Neural cell (in vitro differentiated cells): ENCODE data around the gene PTPRN2. TPM values are rescaled to one million over a fixed set of nuclear protein-coding genes. Genes with fewer than 3 reads are reported as not detected.

Experiments used
- H2AFZ ChIP-seq: fragments of 200-600, 300-800 bp; sonication (generic), shearing (Covaris generic); 2 replicates; pipeline ENCODE4 v1.6.0; 2014; ENCODE audit warnings: low read depth, mild to moderate bottlenecking, antibody characterized with exemption, low read length, moderate library complexity
- H3F3A ChIP-seq: fragments of 200-600 bp; shearing (Covaris generic); 2 replicates; pipeline ENCODE4 v1.6.1; 2016; ENCODE audit warnings: mild to moderate bottlenecking, moderate library complexity, mixed read lengths, antibody characterized with exemption, low read length; ENCODE audit not compliant: insufficient read depth, poor library complexity, severe bottlenecking
- H3K27ac ChIP-seq: fragments of 200-600, 300-800 bp; sonication (generic), shearing (Covaris generic); 2 replicates; pipeline ENCODE4 v1.5.1; 2014; ENCODE audit warnings: mild to moderate bottlenecking, low read length, moderate library complexity
- H3K27me3 ChIP-seq: fragments of 300-800, 200-600 bp; sonication (generic), shearing (Covaris generic); 2 replicates; pipeline ENCODE4 v1.6.0; 2014; ENCODE audit warnings: mild to moderate bottlenecking, low read depth, low read length, moderate library complexity; ENCODE audit not compliant: insufficient read depth
- H3K36me3 ChIP-seq: fragments of 300-800, 200-600 bp; sonication (generic), shearing (Covaris generic); 2 replicates; pipeline ENCODE4 v1.5.1; 2014; ENCODE audit warnings: mild to moderate bottlenecking, antibody characterized with exemption, low read length, moderate library complexity; ENCODE audit not compliant: insufficient read depth
- H3K4me2 ChIP-seq: fragments of 300-800, 200-600 bp; sonication (generic), shearing (Covaris generic); 2 replicates; pipeline ENCODE4 v1.6.0; 2014; ENCODE audit warnings: mild to moderate bottlenecking, low read length
- H3K4me3 ChIP-seq: fragments of 300-800, 200-600 bp; sonication (generic), shearing (Covaris generic); 2 replicates; pipeline ENCODE4 v1.5.1; 2014; ENCODE audit warnings: mild to moderate bottlenecking, low read length, moderate library complexity
- H3K79me2 ChIP-seq: fragments of 200-600 bp; shearing (Covaris generic); replicated peaks from 2 replicates; pipeline ENCODE4 v1.6.0; 2014; ENCODE audit warnings: mild to moderate bottlenecking, low read length, moderate library complexity; ENCODE audit not compliant: insufficient read depth
- H3K9ac ChIP-seq: fragments of 300-800, 200-600 bp; sonication (generic), shearing (Covaris generic); 2 replicates; pipeline ENCODE4 v1.6.1; 2016; ENCODE audit warnings: mild to moderate bottlenecking, low read length, mixed read lengths
- H3K9me2 ChIP-seq: fragments of 200-600 bp; shearing (Covaris generic); 2 replicates; pipeline ENCODE4 v1.6.1; 2016; ENCODE audit warnings: mild to moderate bottlenecking, low read length, mixed read lengths; ENCODE audit not compliant: insufficient read depth
- H3K9me3 ChIP-seq: fragments of 200-600, 300-800 bp; sonication (generic), shearing (Covaris generic); 2 replicates; pipeline ENCODE4 v1.6.1; 2016; ENCODE audit warnings: mild to moderate bottlenecking, mixed run types, low read length, moderate library complexity, mixed read lengths
- H4K20me1 ChIP-seq: fragments of 200-600 bp; shearing (Covaris generic); 2 replicates; pipeline ENCODE4 v1.6.1; 2016; ENCODE audit warnings: mild to moderate bottlenecking, mixed run types; ENCODE audit not compliant: insufficient read depth
- CTCF ChIP-seq: fragments of 450-650 bp; IDR thresholded peaks from 2 replicates; pipeline ENCODE4 v1.5.1; 2014; ENCODE audit warnings: antibody characterized with exemption, mild to moderate bottlenecking, moderate library complexity; ENCODE audit not compliant: poor library complexity, severe bottlenecking
- EP300 ChIP-seq: fragments of 450-650 bp; conservative IDR thresholded peaks from 2 replicates; pipeline ENCODE4 v1.6.1; 2014; ENCODE audit warnings: antibody characterized with exemption, mild to moderate bottlenecking, moderate library complexity; ENCODE audit not compliant: poor library complexity, severe bottlenecking
- EZH2 ChIP-seq: fragments of 200-600, 300-800 bp; shearing (Covaris generic), sonication (generic); IDR thresholded peaks from 2 replicates; pipeline ENCODE4 v1.6.1; 2014; ENCODE audit warnings: antibody characterized with exemption, low read length, borderline replicate concordance, mild to moderate bottlenecking; ENCODE audit not compliant: insufficient read depth, poor library complexity, severe bottlenecking
- MXI1 ChIP-seq: fragments of 450-650 bp; conservative IDR thresholded peaks from 2 replicates; pipeline ENCODE4 v1.6.1; 2014; ENCODE audit warnings: antibody characterized with exemption, mild to moderate bottlenecking; ENCODE audit not compliant: poor library complexity, severe bottlenecking
- POLR2AphosphoS5 ChIP-seq: IDR thresholded peaks from 2 replicates; pipeline ENCODE4 v1.6.1; 2012
- RAD21 ChIP-seq: fragments of 450-650 bp; conservative IDR thresholded peaks from 2 replicates; pipeline ENCODE4 v1.6.1; 2014; ENCODE audit warnings: antibody characterized with exemption, mild to moderate bottlenecking, moderate library complexity
- SMC3 ChIP-seq: fragments of 450-650 bp; conservative IDR thresholded peaks from 2 replicates; pipeline ENCODE4 v1.6.1; 2014; ENCODE audit warnings: antibody characterized with exemption, mild to moderate bottlenecking, moderate library complexity; ENCODE audit not compliant: poor library complexity
- TAF1 ChIP-seq: IDR thresholded peaks from 2 replicates; pipeline ENCODE4 v1.6.1; 2012; ENCODE audit warnings: low read depth
- polyA plus RNA-seq: library from polyadenylated mRNA; depleted of rRNA; stranded (reverse); fragments of >200 nt; gene quantifications from 2 replicates; pipeline ENCODE4 v1.2.3, GENCODE V29; 2014
- TF ChIP-seq, protein P1 (sequence below): IDR thresholded peaks from 2 replicates; pipeline ENCODE4 v1.6.1; 2012; ENCODE audit warnings: borderline replicate concordance

The PTPRN2 gene
- polyA plus RNA-seq, 1 donor from 2014 or later = 31.0 TPM

DNA sequence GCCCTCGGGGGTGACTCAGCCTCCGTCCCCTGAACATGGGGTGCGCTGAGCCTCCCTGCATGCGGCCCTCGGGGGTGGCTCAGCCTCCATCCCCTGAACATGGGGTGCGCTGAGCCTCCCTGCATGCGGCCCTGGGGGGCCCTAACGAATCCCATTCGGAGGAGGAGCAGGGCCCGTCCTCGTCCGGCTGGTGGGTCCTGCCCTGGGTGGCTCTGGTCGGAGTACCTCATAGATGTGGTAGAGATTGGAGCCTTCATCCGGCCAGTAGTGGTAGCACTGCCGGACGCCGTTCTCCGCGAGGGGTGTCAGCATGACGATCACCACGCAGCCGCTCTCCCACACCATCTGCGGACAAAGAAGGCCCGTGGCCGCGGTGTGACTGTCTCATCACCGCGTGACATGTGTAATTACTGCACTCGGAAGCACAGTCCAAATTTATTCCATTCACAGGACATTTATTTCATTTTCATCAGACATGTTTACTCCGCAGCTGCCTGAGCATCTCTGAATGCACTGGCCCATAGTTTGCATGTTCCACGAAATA is 1009.8 kb downstream of the PTPRN2 start:
- Histone ChIP-seq H3K4me2 (no peak overlapping the region), H3K27me3 (no peaks in the 10 kb centered on the region), H3K4me3 (no peak overlapping the region), H4K20me1 (no peaks in the 10 kb centered on the region), H3K79me2 (no peaks in the 10 kb centered on the region), H3K9me2 (no peaks in the 10 kb centered on the region), H3K27ac (no peak overlapping the region), H2AFZ (no peak overlapping the region), H3F3A (no peaks in the 10 kb centered on the region), H3K9me3 (no peaks in the 10 kb centered on the region), H3K9ac (no peak overlapping the region), H3K36me3 (peaks cover 17% of the 10 kb centered on the region)
- no peak for TF ChIP-seq TAF1
- TF ChIP-seq CTCF = no peak
- no peak for TF ChIP-seq POLR2AphosphoS5
- TF ChIP-seq EZH2 = no peak
- TF ChIP-seq MXI1 = no peak

DNA sequence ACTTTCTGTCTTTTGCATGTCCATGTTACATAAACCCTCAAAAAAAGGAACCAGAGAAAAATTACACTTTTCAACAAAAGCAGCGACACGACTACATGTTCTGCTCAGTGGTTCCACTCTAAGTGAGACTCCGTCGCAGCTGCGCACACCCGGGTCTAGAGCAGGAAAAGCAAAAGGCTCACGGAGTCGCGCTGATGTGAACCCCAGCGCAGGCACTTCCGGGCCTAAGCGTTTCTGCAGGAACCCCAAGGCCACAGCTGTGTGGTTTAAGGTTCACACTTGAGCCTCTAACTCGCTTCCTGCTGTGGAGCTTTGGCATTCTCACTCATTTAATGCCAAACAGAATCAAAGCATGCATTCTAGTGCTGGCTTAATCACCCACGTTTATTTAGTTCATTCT is 1010.6 kb downstream of the PTPRN2 start:
- Histone ChIP-seq H3F3A (no peaks in the 10 kb centered on the region), H3K27ac (no peak overlapping the region), H3K9me2 (no peaks in the 10 kb centered on the region), H4K20me1 (no peaks in the 10 kb centered on the region), H3K9me3 (no peaks in the 10 kb centered on the region), H3K9ac (no peak overlapping the region), H3K4me2 (no peak overlapping the region), H2AFZ (no peak overlapping the region), H3K79me2 (no peaks in the 10 kb centered on the region), H3K36me3 (peaks cover 23% of the 10 kb centered on the region), H3K4me3 (no peak overlapping the region), H3K27me3 (no peaks in the 10 kb centered on the region)
- TF ChIP-seq CTCF (no peak), MXI1 (no peak), TAF1 (no peak), SMC3 (no peak), POLR2AphosphoS5 (no peak), RAD21 (no peak), EP300 (no peak), EZH2 (no peak)
- TF ChIP-seq, protein P1, sequence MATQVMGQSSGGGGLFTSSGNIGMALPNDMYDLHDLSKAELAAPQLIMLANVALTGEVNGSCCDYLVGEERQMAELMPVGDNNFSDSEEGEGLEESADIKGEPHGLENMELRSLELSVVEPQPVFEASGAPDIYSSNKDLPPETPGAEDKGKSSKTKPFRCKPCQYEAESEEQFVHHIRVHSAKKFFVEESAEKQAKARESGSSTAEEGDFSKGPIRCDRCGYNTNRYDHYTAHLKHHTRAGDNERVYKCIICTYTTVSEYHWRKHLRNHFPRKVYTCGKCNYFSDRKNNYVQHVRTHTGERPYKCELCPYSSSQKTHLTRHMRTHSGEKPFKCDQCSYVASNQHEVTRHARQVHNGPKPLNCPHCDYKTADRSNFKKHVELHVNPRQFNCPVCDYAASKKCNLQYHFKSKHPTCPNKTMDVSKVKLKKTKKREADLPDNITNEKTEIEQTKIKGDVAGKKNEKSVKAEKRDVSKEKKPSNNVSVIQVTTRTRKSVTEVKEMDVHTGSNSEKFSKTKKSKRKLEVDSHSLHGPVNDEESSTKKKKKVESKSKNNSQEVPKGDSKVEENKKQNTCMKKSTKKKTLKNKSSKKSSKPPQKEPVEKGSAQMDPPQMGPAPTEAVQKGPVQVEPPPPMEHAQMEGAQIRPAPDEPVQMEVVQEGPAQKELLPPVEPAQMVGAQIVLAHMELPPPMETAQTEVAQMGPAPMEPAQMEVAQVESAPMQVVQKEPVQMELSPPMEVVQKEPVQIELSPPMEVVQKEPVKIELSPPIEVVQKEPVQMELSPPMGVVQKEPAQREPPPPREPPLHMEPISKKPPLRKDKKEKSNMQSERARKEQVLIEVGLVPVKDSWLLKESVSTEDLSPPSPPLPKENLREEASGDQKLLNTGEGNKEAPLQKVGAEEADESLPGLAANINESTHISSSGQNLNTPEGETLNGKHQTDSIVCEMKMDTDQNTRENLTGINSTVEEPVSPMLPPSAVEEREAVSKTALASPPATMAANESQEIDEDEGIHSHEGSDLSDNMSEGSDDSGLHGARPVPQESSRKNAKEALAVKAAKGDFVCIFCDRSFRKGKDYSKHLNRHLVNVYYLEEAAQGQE = no peak
